H1 (cell line): ENCODE results near the gene ZNF764.

Source experiments
- ATF2 ChIP-seq: IDR thresholded peaks from 2 replicates; pipeline ENCODE4 v1.6.1; 2012; ENCODE audit warnings: low read length, inconsistent platforms
- CBX5 ChIP-seq: fragments of 300-800, 300-1000 bp; sonication (generic); IDR thresholded peaks from 2 replicates; pipeline ENCODE4 v1.7.1; 2016; ENCODE audit warnings: antibody characterized with exemption, low read length, low read depth
- CREB1 ChIP-seq: IDR thresholded peaks from 2 replicates; pipeline ENCODE4 v1.6.1; 2012; ENCODE audit warnings: inconsistent platforms
- CTCF ChIP-seq, 3 experiments: IDR thresholded peaks; 1 replicate in 2 of 3; 2 replicates in 1 of 3; pipeline versions ENCODE4 v1.5.1 to v1.6.1; 2011; ENCODE audit warnings: low read length in 3 of 3, mild to moderate bottlenecking in 3 of 3, inconsistent platforms in 2 of 3, low read depth in 1 of 3, moderate library complexity in 1 of 3; ENCODE audit not compliant: insufficient read depth in 1 of 3; ENCODE audit errors: control extremely low read depth in 1 of 3
- EGR1 ChIP-seq: IDR thresholded peaks from 2 replicates; pipeline ENCODE4 v1.6.1; 2011; ENCODE audit warnings: low read depth, low read length, borderline replicate concordance
- GABPA ChIP-seq: IDR thresholded peaks from 2 replicates; pipeline ENCODE4 v1.6.1; 2011; ENCODE audit warnings: mild to moderate bottlenecking, low read length, moderate library complexity, borderline replicate concordance; ENCODE audit not compliant: insufficient read depth
- MAFK ChIP-seq: IDR thresholded peaks from 2 replicates; pipeline ENCODE4 v1.6.1; 2012; ENCODE audit warnings: low read depth, mild to moderate bottlenecking, improper control_type of control experiment, low read length
- POLR2A ChIP-seq, 2 experiments: IDR thresholded peaks; 1 replicate in 1 of 2; 2 replicates in 1 of 2; pipeline ENCODE4 v1.6.1; 2011; ENCODE audit warnings: low read depth in 2 of 2, low read length in 2 of 2, mild to moderate bottlenecking in 2 of 2; ENCODE audit errors: control extremely low read depth in 1 of 2
- SP1 ChIP-seq: IDR thresholded peaks from 2 replicates; pipeline ENCODE4 v1.6.1; 2011; ENCODE audit warnings: low read depth, low read length
- SUZ12 ChIP-seq: fragments of 200-600 bp; sonication (generic); IDR thresholded peaks from 2 replicates; pipeline ENCODE4 v1.6.1; 2012; ENCODE audit warnings: mild to moderate bottlenecking, inconsistent platforms, low read length, moderate library complexity, mixed read lengths
- TAF1 ChIP-seq: IDR thresholded peaks from 2 replicates; pipeline ENCODE4 v1.6.1; 2011; ENCODE audit warnings: mild to moderate bottlenecking, low read depth, low read length

GRCh38 chr16:30585022-30585399 is 26.8 kb upstream of the ZNF764 start:
- peak; percentile 34; the same call in 1 of the 2 replicates for TF ChIP-seq TAF1
- no peak for TF ChIP-seq CTCF (IDR thresholded peaks at IDR 0.05; ENCODE audit: control extremely low read depth in 1 of 3, insufficient read depth in 1 of 3, low read depth in 1 of 3, low read length in 3 of 3)
- TF ChIP-seq MAFK, result no peak
- no peak for TF ChIP-seq SP1
- no peak for TF ChIP-seq SUZ12
- no peak for TF ChIP-seq CREB1
- peak in 1 of 2 experiments; percentile 65; a peak in 1 of 3 replicates for TF ChIP-seq POLR2A (IDR thresholded peaks at IDR 0.05; ENCODE audit: control extremely low read depth in 1 of 2, low read depth in 2 of 2, low read length in 2 of 2)
- no peak for TF ChIP-seq CBX5
- TF ChIP-seq GABPA, result no peak
- TF ChIP-seq EGR1, result no peak
- no peak for TF ChIP-seq ATF2
